ENCODE measurements around the gene CLPTM1L. TPM values are rescaled to one million over a fixed set of nuclear protein-coding genes. Genes with fewer than 3 reads are reported as not detected.

Gene CLPTM1L
- total RNA-seq, 2 experiments from 2014 or later, result 47.2 to 47.4 TPM

- peaks cover 4 to 11% of the 10 kb centered on the region in 2 experiments for H3K9me3 ChIP-seq (ENCODE audit: control insufficient read depth in 1 of 2, insufficient read depth in 1 of 2, low read length in 2 of 2)
- no peaks in the 10 kb centered on the region for H3K27me3 ChIP-seq (ENCODE audit: control insufficient read depth in 1 of 2, insufficient read depth in 2 of 2, low read length in 2 of 2)
- DNase-seq, result peak in 3 of 14 experiments; percentile 8 to 42 (median 28)
- Mint-ChIP-seq H3K36me3 (ENCODE audit: low read depth) (peaks cover 42% of the 10 kb centered on the region), H3K4me1 (ENCODE audit: low read depth) (peaks cover 72% of the 10 kb centered on the region), H3K27me3 (no peaks in the 10 kb centered on the region), H3K9me3 (peaks cover 6% of the 10 kb centered on the region), H3K27ac (peak overlapping the region; percentile 95), H3K4me3 (peak overlapping the region; percentile 81)
- peaks cover 62% of the 10 kb centered on the region for H3K4me1 ChIP-seq (ENCODE audit: insufficient read depth, low read length)
- intact Hi-C loops (cut with DNase I, micrococcal nuclease), result loop anchor here (1.0 to 10.0 kb wide), 3 partner anchors 20 to 60 kb away; partner anchors contain the start of gene TERT (in 1 of the 2)
- peaks cover 22% of the 10 kb centered on the region for H3K36me3 ChIP-seq (ENCODE audit: insufficient read depth, low read length)
- POLR2A ChIA-PET, result interaction anchor here (1.0 to 4.5 kb wide), 15 partner anchors 9 to 486 kb away, joined by 3 to 44 read pairs (median 5); partner anchors contain the start of genes CLPTM1L, NDUFS6 and TERT
- ATAC-seq (ENCODE audit: poor library complexity), result no peak
- peak overlapping the region in 1 of 2 donors; percentile 24 for H3K27ac ChIP-seq (ENCODE audit: low read depth in 1 of 2, low read length in 2 of 2)
- peak overlapping the region; percentile 58 for H3K4me3 ChIP-seq (ENCODE audit: low read length)
- CTCF ChIA-PET, result no interaction called here
- no peak for TF ChIP-seq CTCF (IDR thresholded peaks at IDR 0.05)
Observed at GRCh38 chr5:1315018-1315708, 29.7 kb downstream of the CLPTM1L start.

GRCh38 chr5:1314564-1314982 lies 30.3 kb downstream of the CLPTM1L start:
- H3K36me3 Mint-ChIP-seq (ENCODE audit: low read depth), result peaks cover 39% of the 10 kb centered on the region
- POLR2A ChIA-PET, result interaction anchor here (1.2 to 4.5 kb wide), 4 partner anchors 9 to 59 kb away, joined by 4 to 44 read pairs (median 24); partner anchors contain the start of genes CLPTM1L and TERT
- no peaks in the 10 kb centered on the region for H3K27me3 Mint-ChIP-seq
- peaks cover 6% of the 10 kb centered on the region for H3K9me3 Mint-ChIP-seq
- intact Hi-C loops (cut with DNase I, micrococcal nuclease), result loop anchor here in 1 of 2 experiments (2.0 to 10.0 kb wide), 2 partner anchors 20 to 60 kb away; partner anchors contain the start of gene TERT
- Histone ChIP-seq H3K36me3 (ENCODE audit: insufficient read depth, low read length) (peaks cover 16% of the 10 kb centered on the region), H3K4me1 (ENCODE audit: insufficient read depth, low read length) (peaks cover 62% of the 10 kb centered on the region), H3K27ac (ENCODE audit: low read depth in 1 of 2, low read length in 2 of 2) (no peak overlapping the region), H3K9me3 (ENCODE audit: control insufficient read depth in 1 of 2, insufficient read depth in 1 of 2, low read length in 2 of 2) (peaks cover 4 to 13% of the 10 kb centered on the region in 2 experiments), H3K4me3 (ENCODE audit: low read length) (no peak overlapping the region), H3K27me3 (ENCODE audit: control insufficient read depth in 1 of 2, insufficient read depth in 2 of 2, low read length in 2 of 2) (no peaks in the 10 kb centered on the region)
- DNase-seq (peak in 1 of 14 experiments; percentile 12), ATAC-seq (ENCODE audit: poor library complexity) (no peak)
- peaks cover 75% of the 10 kb centered on the region for H3K4me1 Mint-ChIP-seq (ENCODE audit: low read depth)
- CTCF ChIA-PET, result no interaction called here
- no peak for TF ChIP-seq CTCF (IDR thresholded peaks at IDR 0.05)
- peak overlapping the region; percentile 81 for H3K4me3 Mint-ChIP-seq
- H3K27ac Mint-ChIP-seq, result peak overlapping the region; percentile 95

- peak overlapping the region in 1 of 2 donors; percentile 9 for H3K27ac ChIP-seq (ENCODE audit: low read depth in 1 of 2, low read length in 2 of 2)
- H3K4me3 ChIP-seq (ENCODE audit: low read length), result peak overlapping the region; percentile 35
- intact Hi-C loops (cut with DNase I, micrococcal nuclease), result loop anchor here (2.0 to 10.0 kb wide), 2 partner anchors 14 to 58 kb away; no protein-coding TSS in a partner anchor
- POLR2A ChIA-PET, result interaction anchor here (0.5 to 4.5 kb wide), 8 partner anchors 11 to 108 kb away, joined by 3 to 44 read pairs (median 4); partner anchors contain the start of genes CLPTM1L and TERT
- peaks cover 4 to 13% of the 10 kb centered on the region in 2 experiments for H3K9me3 ChIP-seq (ENCODE audit: control insufficient read depth in 1 of 2, insufficient read depth in 1 of 2, low read length in 2 of 2)
- Mint-ChIP-seq H3K27ac (peak overlapping the region; percentile 95), H3K27me3 (no peaks in the 10 kb centered on the region), H3K9me3 (peaks cover 6% of the 10 kb centered on the region), H3K36me3 (ENCODE audit: low read depth) (peaks cover 25% of the 10 kb centered on the region), H3K4me1 (ENCODE audit: low read depth) (peaks cover 84% of the 10 kb centered on the region), H3K4me3 (peak overlapping the region; percentile 82)
- DNase-seq (peak in 11 of 14 experiments; percentile 23 to 74 (median 39)), ATAC-seq (ENCODE audit: poor library complexity) (peak; percentile 37)
- H3K36me3 ChIP-seq (ENCODE audit: insufficient read depth, low read length), result peaks cover 5% of the 10 kb centered on the region
- no peaks in the 10 kb centered on the region for H3K27me3 ChIP-seq (ENCODE audit: control insufficient read depth in 1 of 2, insufficient read depth in 2 of 2, low read length in 2 of 2)
- H3K4me1 ChIP-seq (ENCODE audit: insufficient read depth, low read length), result peaks cover 62% of the 10 kb centered on the region
- no peak for TF ChIP-seq CTCF (IDR thresholded peaks at IDR 0.05)
- CTCF ChIA-PET, result no interaction called here
Observed at GRCh38 chr5:1312993-1313833, 31.7 kb downstream of the CLPTM1L start.
